Liver (tissue), 9 donors: Measurements from ENCODE around the gene CTBP1. TPM values are rescaled to one million over a fixed set of nuclear protein-coding genes. Genes with fewer than 3 reads are reported as not detected.

Experiments
- DNase-seq: peaks from one replicate; pipeline ENCODE4 v3.0.0-alpha.2; 2017; ENCODE audit warnings: low spot score
- H3K27ac ChIP-seq, 2 donors: one replicate each; pipeline ENCODE4 v1.7.0; 2013; ENCODE audit warnings: inconsistent platforms in 2 of 2, low read length in 2 of 2, control low read depth in 1 of 2, low read depth in 1 of 2, mild to moderate bottlenecking in 1 of 2
- H3K27me3 ChIP-seq, 4 donors: one replicate each; pipeline versions ENCODE4 v1.6.1 to v1.7.0; 2013; ENCODE audit warnings: low read length in 3 of 4, inconsistent platforms in 1 of 4, mild to moderate bottlenecking in 1 of 4, moderate library complexity in 1 of 4; ENCODE audit not compliant: control insufficient read depth in 4 of 4, insufficient read depth in 4 of 4
- H3K36me3 ChIP-seq, 4 donors: one replicate each; pipeline versions ENCODE4 v1.6.1 to v1.7.0; 2013; ENCODE audit warnings: low read length in 3 of 4, mild to moderate bottlenecking in 3 of 4, low read depth in 1 of 4, moderate library complexity in 1 of 4; ENCODE audit not compliant: control insufficient read depth in 4 of 4, insufficient read depth in 3 of 4
- H3K4me1 ChIP-seq, 4 donors: one replicate each; pipeline versions ENCODE4 v1.6.1 to v1.7.0; 2013; ENCODE audit warnings: low read length in 3 of 4, mild to moderate bottlenecking in 3 of 4, moderate library complexity in 1 of 4; ENCODE audit not compliant: control insufficient read depth in 4 of 4, insufficient read depth in 4 of 4
- H3K4me3 ChIP-seq, 3 donors: one replicate each; pipeline versions ENCODE4 v1.6.1 to v1.7.0; 2013; ENCODE audit warnings: low read length in 3 of 3, control low read depth in 1 of 3, low read depth in 1 of 3, mild to moderate bottlenecking in 1 of 3
- H3K9ac ChIP-seq, 2 donors: one replicate each; pipeline ENCODE4 v1.7.0; 2013; ENCODE audit warnings: low read length in 2 of 2, mild to moderate bottlenecking in 2 of 2, moderate library complexity in 2 of 2, control low read depth in 1 of 2, low read depth in 1 of 2
- H3K9me3 ChIP-seq, 4 donors: one replicate each; pipeline versions ENCODE4 v1.6.1 to v1.7.0; 2013; ENCODE audit warnings: low read length in 3 of 4; ENCODE audit not compliant: control insufficient read depth in 4 of 4
- ATF3 ChIP-seq: IDR thresholded peaks from 2 replicates; pipeline ENCODE4 v1.6.1; 2016; ENCODE audit warnings: antibody characterized with exemption
- CTCF ChIP-seq: fragments of 150-350 bp; IDR thresholded peaks from 2 replicates; pipeline ENCODE4 v1.5.1; 2017; ENCODE audit warnings: improper control_type of control experiment, low read depth, low read length; ENCODE audit not compliant: missing input control
- EGR1 ChIP-seq, 2 donors: IDR thresholded peaks; 2 replicates each; pipeline ENCODE4 v1.6.1; 2016 to 2018; ENCODE audit warnings: antibody characterized with exemption in 2 of 2, low read depth in 2 of 2
- FOXA1 ChIP-seq: IDR thresholded peaks from 2 replicates; pipeline ENCODE4 v1.6.1; 2016; ENCODE audit warnings: antibody characterized with exemption
- FOXA2 ChIP-seq: IDR thresholded peaks from 2 replicates; pipeline ENCODE4 v1.6.1; 2016; ENCODE audit warnings: antibody characterized with exemption
- GABPA ChIP-seq, 2 donors: IDR thresholded peaks in 1 of 2; conservative IDR thresholded peaks in 1 of 2; 2 replicates each; pipeline ENCODE4 v1.6.1; 2016; ENCODE audit warnings: antibody characterized with exemption in 2 of 2, mild to moderate bottlenecking in 1 of 2, moderate library complexity in 1 of 2
- HNF4A ChIP-seq, 2 donors: conservative IDR thresholded peaks; 2 replicates each; pipeline ENCODE4 v1.6.1; 2016; ENCODE audit warnings: antibody characterized with exemption in 2 of 2, mild to moderate bottlenecking in 2 of 2
- HNF4G ChIP-seq: IDR thresholded peaks from 2 replicates; pipeline ENCODE4 v1.6.1; 2016; ENCODE audit warnings: antibody characterized with exemption
- JUND ChIP-seq, 2 donors: IDR thresholded peaks; 2 replicates each; pipeline ENCODE4 v1.6.1; 2016; ENCODE audit warnings: antibody characterized with exemption in 2 of 2
- NR2F2 ChIP-seq: IDR thresholded peaks from 2 replicates; pipeline ENCODE4 v1.6.1; 2016; ENCODE audit warnings: antibody characterized with exemption
- RAD21 ChIP-seq, 2 donors: IDR thresholded peaks; 2 replicates each; pipeline ENCODE4 v1.6.1; 2016; ENCODE audit warnings: antibody characterized with exemption in 2 of 2, mild to moderate bottlenecking in 2 of 2
- RXRA ChIP-seq, 2 donors: IDR thresholded peaks; 2 replicates each; pipeline ENCODE4 v1.6.1; 2017 to 2018; ENCODE audit warnings: antibody characterized with exemption in 2 of 2, mild to moderate bottlenecking in 1 of 2
- SP1 ChIP-seq: IDR thresholded peaks from 2 replicates; pipeline ENCODE4 v1.6.1; 2018; ENCODE audit warnings: antibody characterized with exemption, mild to moderate bottlenecking
- TAF1 ChIP-seq: conservative IDR thresholded peaks from 2 replicates; pipeline ENCODE4 v1.6.1; 2016; ENCODE audit warnings: antibody characterized with exemption, mild to moderate bottlenecking
- YY1 ChIP-seq: IDR thresholded peaks from 2 replicates; pipeline ENCODE4 v1.6.1; 2016; ENCODE audit warnings: antibody characterized with exemption, mild to moderate bottlenecking
- WGBS: extraction: QIAGEN DNeasy Blood & Tissue Kit; methylation state at CpG from one replicate; pipeline ENCODE4 v1.1.7; 2013; 5-methylcytosine and 5-hydroxymethylcytosine counted together
- polyA plus RNA-seq, 2 donors: library from polyadenylated mRNA; stranded (reverse) in 1 of 2; unstranded in 1 of 2; fragments of 200-250 nt in 1 of 2; fragments of >200 nt in 1 of 2; fragmentation: Nextera tagmentation in 1 of 2; extraction: Ambion mirVana in 1 of 2; gene quantifications; one replicate each; pipeline versions ENCODE4 v1.2.1 to v1.2.3, GENCODE V29; 2013 to 2015
- total RNA-seq, 2 donors: library from RNA; depleted of rRNA; stranded (reverse); fragments of >200 nt; gene quantifications; one replicate each; pipeline ENCODE4 v1.2.3, GENCODE V29; 2014
- TF ChIP-seq, protein P1 (sequence below): IDR thresholded peaks from 2 replicates; pipeline ENCODE4 v1.6.1; 2016; ENCODE audit warnings: antibody characterized with exemption
- TF ChIP-seq, protein P2 (sequence below): IDR thresholded peaks from 2 replicates; pipeline ENCODE4 v1.6.1; 2016; ENCODE audit warnings: antibody characterized with exemption
- TF ChIP-seq, protein P3 (sequence below): IDR thresholded peaks from 2 replicates; pipeline ENCODE4 v1.6.1; 2016; ENCODE audit warnings: antibody characterized with exemption, mild to moderate bottlenecking
- donor health status: healthy.
- donor health status: healthy.
- donor health status: healthy.
- donor health status: healthy.
- donor health status: healthy.

CTBP1 gene
- total and polyA plus RNA-seq, 4 donors = 27.5 to 156 (median 79.5) TPM

- no peak overlapping the region for H3K27ac ChIP-seq
- H3K4me3 ChIP-seq = no peak overlapping the region
- WGBS = 83% methylated on average over 19 of the region's 19 CpGs
- DNase-seq = no peak
- peaks cover 41 to 73% (median 67%) of the 10 kb centered on the region in 4 donors for H3K4me1 ChIP-seq
- H3K27me3 ChIP-seq = no peaks in the 10 kb centered on the region
- no peaks in the 10 kb centered on the region for H3K9me3 ChIP-seq
- H3K9ac ChIP-seq = no peak overlapping the region
- peaks cover 3 to 7% (median 6%) of the 10 kb centered on the region in 4 donors for H3K36me3 ChIP-seq
- TF ChIP-seq RAD21 (IDR thresholded peaks at IDR 0.05) = no peak
- TF ChIP-seq JUND (IDR thresholded peaks at IDR 0.05) = no peak
- no peak for TF ChIP-seq HNF4G
- no peak for TF ChIP-seq SP1
- TF ChIP-seq FOXA2 = no peak
- TF ChIP-seq, protein P1, sequence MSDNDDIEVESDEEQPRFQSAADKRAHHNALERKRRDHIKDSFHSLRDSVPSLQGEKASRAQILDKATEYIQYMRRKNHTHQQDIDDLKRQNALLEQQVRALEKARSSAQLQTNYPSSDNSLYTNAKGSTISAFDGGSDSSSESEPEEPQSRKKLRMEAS = no peak
- TF ChIP-seq, protein P2, sequence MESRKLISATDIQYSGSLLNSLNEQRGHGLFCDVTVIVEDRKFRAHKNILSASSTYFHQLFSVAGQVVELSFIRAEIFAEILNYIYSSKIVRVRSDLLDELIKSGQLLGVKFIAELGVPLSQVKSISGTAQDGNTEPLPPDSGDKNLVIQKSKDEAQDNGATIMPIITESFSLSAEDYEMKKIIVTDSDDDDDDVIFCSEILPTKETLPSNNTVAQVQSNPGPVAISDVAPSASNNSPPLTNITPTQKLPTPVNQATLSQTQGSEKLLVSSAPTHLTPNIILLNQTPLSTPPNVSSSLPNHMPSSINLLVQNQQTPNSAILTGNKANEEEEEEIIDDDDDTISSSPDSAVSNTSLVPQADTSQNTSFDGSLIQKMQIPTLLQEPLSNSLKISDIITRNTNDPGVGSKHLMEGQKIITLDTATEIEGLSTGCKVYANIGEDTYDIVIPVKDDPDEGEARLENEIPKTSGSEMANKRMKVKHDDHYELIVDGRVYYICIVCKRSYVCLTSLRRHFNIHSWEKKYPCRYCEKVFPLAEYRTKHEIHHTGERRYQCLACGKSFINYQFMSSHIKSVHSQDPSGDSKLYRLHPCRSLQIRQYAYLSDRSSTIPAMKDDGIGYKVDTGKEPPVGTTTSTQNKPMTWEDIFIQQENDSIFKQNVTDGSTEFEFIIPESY = no peak
- TF ChIP-seq RXRA (IDR thresholded peaks at IDR 0.05) = no peak
- no peak for TF ChIP-seq TAF1
- TF ChIP-seq EGR1 (IDR thresholded peaks at IDR 0.05; ENCODE audit: low read depth in 2 of 2) = no peak
- no peak for TF ChIP-seq YY1
- no peak for TF ChIP-seq FOXA1
- TF ChIP-seq CTCF = no peak
- TF ChIP-seq NR2F2 = no peak
- TF ChIP-seq HNF4A (conservative IDR thresholded peaks at IDR 0.05) = no peak
- TF ChIP-seq, protein P3, sequence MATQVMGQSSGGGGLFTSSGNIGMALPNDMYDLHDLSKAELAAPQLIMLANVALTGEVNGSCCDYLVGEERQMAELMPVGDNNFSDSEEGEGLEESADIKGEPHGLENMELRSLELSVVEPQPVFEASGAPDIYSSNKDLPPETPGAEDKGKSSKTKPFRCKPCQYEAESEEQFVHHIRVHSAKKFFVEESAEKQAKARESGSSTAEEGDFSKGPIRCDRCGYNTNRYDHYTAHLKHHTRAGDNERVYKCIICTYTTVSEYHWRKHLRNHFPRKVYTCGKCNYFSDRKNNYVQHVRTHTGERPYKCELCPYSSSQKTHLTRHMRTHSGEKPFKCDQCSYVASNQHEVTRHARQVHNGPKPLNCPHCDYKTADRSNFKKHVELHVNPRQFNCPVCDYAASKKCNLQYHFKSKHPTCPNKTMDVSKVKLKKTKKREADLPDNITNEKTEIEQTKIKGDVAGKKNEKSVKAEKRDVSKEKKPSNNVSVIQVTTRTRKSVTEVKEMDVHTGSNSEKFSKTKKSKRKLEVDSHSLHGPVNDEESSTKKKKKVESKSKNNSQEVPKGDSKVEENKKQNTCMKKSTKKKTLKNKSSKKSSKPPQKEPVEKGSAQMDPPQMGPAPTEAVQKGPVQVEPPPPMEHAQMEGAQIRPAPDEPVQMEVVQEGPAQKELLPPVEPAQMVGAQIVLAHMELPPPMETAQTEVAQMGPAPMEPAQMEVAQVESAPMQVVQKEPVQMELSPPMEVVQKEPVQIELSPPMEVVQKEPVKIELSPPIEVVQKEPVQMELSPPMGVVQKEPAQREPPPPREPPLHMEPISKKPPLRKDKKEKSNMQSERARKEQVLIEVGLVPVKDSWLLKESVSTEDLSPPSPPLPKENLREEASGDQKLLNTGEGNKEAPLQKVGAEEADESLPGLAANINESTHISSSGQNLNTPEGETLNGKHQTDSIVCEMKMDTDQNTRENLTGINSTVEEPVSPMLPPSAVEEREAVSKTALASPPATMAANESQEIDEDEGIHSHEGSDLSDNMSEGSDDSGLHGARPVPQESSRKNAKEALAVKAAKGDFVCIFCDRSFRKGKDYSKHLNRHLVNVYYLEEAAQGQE = no peak
- no peak for TF ChIP-seq ATF3
- no peak for TF ChIP-seq GABPA (IDR thresholded peaks at IDR 0.05 in 1 of 2, conservative IDR thresholded peaks at IDR 0.05 in 1 of 2)
Measured at GRCh38 chr4:1244978-1245471, 3.9 kb downstream of the CTBP1 start.
